22Rv1 (cell line): ENCODE data around the gene SH3PXD2A.

Source experiments
- ZFX ChIP-seq: fragments of 450-650 bp; IDR thresholded peaks from 2 replicates; pipeline ENCODE4 v1.6.1; 2017; ENCODE audit warnings: antibody characterized with exemption, borderline replicate concordance
- TF ChIP-seq, protein P1 (sequence below): fragments of 450-650 bp; IDR thresholded peaks from 2 replicates; pipeline ENCODE4 v1.5.1; 2017; ENCODE audit warnings: mild to moderate bottlenecking

DNA sequence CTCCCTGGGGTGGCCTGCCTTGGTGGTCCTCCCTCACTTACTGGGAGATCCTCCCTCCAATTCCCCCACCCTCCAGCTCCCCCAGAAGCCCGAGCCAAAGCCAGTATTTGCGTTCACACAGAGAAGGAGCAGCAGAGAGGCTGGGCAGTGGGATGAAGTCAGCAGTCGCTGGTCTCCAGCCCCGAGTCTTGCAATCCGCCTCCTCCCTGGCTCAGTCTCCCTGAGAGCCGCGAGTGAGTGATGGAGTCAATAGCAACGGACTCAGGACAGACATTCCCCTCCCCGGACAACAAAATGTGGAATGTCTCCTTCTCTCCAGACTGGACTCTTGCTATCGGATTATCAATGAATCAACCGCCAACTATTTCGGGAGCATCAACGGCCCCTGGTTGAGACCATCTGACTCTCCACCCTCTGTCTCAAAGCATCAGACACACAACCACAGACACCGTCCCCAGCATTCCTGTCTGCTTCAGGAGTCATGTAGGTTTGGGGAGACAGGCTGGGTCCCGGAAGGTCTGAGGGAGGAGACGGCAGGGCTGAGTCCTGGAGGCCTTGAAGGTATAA is 178.4 kb downstream of the SH3PXD2A start:
- TF ChIP-seq, protein P1, sequence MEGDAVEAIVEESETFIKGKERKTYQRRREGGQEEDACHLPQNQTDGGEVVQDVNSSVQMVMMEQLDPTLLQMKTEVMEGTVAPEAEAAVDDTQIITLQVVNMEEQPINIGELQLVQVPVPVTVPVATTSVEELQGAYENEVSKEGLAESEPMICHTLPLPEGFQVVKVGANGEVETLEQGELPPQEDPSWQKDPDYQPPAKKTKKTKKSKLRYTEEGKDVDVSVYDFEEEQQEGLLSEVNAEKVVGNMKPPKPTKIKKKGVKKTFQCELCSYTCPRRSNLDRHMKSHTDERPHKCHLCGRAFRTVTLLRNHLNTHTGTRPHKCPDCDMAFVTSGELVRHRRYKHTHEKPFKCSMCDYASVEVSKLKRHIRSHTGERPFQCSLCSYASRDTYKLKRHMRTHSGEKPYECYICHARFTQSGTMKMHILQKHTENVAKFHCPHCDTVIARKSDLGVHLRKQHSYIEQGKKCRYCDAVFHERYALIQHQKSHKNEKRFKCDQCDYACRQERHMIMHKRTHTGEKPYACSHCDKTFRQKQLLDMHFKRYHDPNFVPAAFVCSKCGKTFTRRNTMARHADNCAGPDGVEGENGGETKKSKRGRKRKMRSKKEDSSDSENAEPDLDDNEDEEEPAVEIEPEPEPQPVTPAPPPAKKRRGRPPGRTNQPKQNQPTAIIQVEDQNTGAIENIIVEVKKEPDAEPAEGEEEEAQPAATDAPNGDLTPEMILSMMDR: no peak
- TF ChIP-seq ZFX: no peak
